Bronchial epithelial cell (primary cell): ENCODE data around the gene SERGEF. TPM values are rescaled to one million over a fixed set of nuclear protein-coding genes. Genes with fewer than 3 reads are reported as not detected.

Experiments
- DNase-seq: peaks from one replicate; pipeline ENCODE4 v3.0.0-alpha.2; 2010; ENCODE audit warnings: low read depth
- FAIRE-seq: peaks from 2 replicates; lab custom pipeline; 2011; peaks lifted over from hg19 to GRCh38; lab: Jason Lieb, UNC
- H3K27me3 ChIP-seq: 2 replicates; pipeline ENCODE4 v1.5.1; 2011; ENCODE audit warnings: low read length; ENCODE audit not compliant: control insufficient read depth, insufficient read depth
- H3K36me3 ChIP-seq: 2 replicates; pipeline ENCODE4 v1.5.1; 2011; ENCODE audit warnings: low read length; ENCODE audit not compliant: control insufficient read depth, insufficient read depth
- H3K4me3 ChIP-seq: 2 replicates; pipeline ENCODE4 v1.5.1; 2011; ENCODE audit warnings: mild to moderate bottlenecking, low read depth, low read length, control low read depth
- total RNA-seq: library from RNA; depleted of rRNA; stranded (reverse); fragments of >200 nt; gene quantifications from 2 replicates; pipeline ENCODE4 v1.2.1, GENCODE V29; 2014
- TF ChIP-seq, protein P1 (sequence below): IDR thresholded peaks from 2 replicates; pipeline ENCODE4 v1.5.1; 2011; ENCODE audit warnings: mild to moderate bottlenecking, moderate library complexity, low read length, control low read depth, inconsistent platforms; ENCODE audit not compliant: insufficient read depth, severe bottlenecking

The SERGEF gene
- total RNA-seq, 1 donor from 2014 or later: 29.2 TPM

DNA sequence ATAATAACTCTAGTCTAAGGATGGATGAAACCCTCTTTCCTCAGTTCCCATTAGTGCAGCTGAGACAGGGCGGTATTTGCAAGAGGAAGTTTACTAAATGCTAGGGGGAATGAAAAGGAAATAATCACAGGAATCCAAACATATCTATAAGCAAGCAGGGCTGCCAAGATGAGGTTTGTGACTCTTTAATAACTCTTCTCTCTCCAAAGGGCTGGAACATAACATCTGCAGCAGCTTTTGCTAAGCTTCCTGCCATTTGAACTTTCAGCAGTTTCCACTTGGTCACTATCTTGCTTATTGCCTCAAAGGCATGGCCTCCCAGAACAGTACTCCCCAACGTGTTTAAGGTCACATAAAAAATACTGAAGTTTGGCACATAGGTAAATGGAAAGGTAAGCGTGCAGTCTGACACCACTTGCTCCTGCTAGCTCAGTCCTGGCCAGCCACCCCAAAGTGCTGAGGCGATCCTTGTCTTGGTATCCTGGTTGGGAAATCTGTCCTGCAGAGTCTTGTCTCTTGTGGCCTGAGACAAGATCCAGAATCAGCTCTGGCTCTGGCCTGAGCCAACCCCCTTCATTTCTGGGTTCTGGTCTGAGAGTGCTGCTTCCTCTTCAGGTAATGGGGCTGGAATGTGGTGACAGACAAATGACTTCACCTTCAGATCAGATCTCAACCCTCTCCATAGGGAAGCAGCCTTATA, 196.5 kb downstream of the SERGEF start:
- no peak for FAIRE-seq
- DNase-seq: peak; percentile 82

DNA sequence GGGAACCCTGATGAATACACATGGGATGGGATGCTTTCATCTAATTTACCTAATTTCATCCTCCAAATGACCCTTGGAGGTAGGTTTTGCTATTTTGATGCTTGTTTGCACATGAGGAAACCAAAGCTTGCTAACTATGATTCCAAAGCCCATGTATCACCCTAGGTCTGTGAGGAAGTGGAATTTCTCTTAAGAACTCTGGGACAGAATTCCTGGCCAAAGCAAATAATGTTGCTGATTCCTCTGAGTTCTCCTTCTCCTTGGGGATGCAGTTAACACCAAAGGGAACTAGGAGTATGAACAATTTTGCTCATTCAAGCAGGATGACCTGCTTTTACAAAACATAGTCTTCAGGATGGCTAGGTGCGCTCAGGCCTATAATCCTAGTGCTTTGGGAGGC, 198.3 kb downstream of the SERGEF start:
- FAIRE-seq (no peak), DNase-seq (no peak)

More for the DNA sequence above, 196.5 kb downstream of the SERGEF start:
- H3K27me3 ChIP-seq: no peaks in the 10 kb centered on the region
- TF ChIP-seq, protein P1, sequence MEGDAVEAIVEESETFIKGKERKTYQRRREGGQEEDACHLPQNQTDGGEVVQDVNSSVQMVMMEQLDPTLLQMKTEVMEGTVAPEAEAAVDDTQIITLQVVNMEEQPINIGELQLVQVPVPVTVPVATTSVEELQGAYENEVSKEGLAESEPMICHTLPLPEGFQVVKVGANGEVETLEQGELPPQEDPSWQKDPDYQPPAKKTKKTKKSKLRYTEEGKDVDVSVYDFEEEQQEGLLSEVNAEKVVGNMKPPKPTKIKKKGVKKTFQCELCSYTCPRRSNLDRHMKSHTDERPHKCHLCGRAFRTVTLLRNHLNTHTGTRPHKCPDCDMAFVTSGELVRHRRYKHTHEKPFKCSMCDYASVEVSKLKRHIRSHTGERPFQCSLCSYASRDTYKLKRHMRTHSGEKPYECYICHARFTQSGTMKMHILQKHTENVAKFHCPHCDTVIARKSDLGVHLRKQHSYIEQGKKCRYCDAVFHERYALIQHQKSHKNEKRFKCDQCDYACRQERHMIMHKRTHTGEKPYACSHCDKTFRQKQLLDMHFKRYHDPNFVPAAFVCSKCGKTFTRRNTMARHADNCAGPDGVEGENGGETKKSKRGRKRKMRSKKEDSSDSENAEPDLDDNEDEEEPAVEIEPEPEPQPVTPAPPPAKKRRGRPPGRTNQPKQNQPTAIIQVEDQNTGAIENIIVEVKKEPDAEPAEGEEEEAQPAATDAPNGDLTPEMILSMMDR: no peak
- H3K36me3 ChIP-seq: no peaks in the 10 kb centered on the region
- no peak overlapping the region for H3K4me3 ChIP-seq

DNA sequence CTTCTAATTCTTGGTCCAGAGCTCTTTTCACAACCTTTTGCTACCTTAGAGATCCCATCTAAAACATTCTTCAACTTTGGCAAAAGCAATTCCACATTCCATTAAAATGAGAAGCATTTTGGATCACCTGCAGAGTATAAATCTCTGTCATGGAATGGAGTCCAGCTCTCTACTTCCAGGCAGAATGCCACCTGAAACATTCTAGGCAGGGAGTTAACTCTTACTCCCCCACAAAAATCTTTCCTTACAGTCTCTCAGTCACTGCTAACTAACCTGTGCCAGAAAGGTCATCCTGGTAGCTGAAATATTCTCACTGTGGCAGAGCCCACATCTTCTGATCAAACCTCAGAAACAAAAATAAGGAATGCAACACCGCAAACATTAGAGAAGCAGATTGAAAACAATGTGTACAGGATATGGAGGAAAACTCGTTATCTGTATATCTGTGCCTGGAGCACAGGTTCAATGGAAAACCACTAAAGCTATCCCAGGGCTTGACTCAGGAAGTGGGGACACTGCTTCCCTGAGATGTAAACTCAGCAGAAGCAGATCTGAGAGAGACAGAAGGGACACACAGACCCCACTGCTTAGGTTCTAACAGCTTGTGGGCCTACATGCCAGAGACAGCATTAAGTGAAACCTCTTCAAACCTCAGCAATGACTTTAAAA, 199.3 kb downstream of the SERGEF start:
- FAIRE-seq (peak; percentile 88), DNase-seq (no peak)
- TF ChIP-seq, protein P1: no peak
- H3K36me3 ChIP-seq: no peaks in the 10 kb centered on the region
- no peaks in the 10 kb centered on the region for H3K27me3 ChIP-seq
- H3K4me3 ChIP-seq: no peak overlapping the region

More for the DNA sequence above, 198.3 kb downstream of the SERGEF start:
- H3K36me3 ChIP-seq: no peaks in the 10 kb centered on the region
- TF ChIP-seq, protein P1: no peak
- no peaks in the 10 kb centered on the region for H3K27me3 ChIP-seq
- no peak overlapping the region for H3K4me3 ChIP-seq

DNA sequence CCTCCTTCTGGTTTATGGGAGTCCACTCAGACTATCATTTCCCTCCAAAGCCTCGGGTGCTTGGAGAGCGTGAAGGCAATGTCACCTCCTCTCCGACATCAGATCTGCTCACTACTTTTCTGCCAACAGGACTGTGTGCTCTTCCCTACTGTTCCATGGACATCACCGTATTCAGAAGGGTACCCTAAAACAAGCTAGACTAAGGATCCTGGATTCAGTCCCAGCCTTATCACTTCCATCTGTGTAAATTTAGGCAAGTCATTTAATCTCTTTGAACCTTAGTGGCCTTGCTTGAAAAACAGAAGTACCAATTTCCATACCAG, 200.0 kb downstream of the SERGEF start:
- TF ChIP-seq, protein P1: no peak
- Histone ChIP-seq H3K4me3 (no peak overlapping the region), H3K36me3 (no peaks in the 10 kb centered on the region), H3K27me3 (no peaks in the 10 kb centered on the region)
- DNase-seq (no peak), FAIRE-seq (no peak)

DNA sequence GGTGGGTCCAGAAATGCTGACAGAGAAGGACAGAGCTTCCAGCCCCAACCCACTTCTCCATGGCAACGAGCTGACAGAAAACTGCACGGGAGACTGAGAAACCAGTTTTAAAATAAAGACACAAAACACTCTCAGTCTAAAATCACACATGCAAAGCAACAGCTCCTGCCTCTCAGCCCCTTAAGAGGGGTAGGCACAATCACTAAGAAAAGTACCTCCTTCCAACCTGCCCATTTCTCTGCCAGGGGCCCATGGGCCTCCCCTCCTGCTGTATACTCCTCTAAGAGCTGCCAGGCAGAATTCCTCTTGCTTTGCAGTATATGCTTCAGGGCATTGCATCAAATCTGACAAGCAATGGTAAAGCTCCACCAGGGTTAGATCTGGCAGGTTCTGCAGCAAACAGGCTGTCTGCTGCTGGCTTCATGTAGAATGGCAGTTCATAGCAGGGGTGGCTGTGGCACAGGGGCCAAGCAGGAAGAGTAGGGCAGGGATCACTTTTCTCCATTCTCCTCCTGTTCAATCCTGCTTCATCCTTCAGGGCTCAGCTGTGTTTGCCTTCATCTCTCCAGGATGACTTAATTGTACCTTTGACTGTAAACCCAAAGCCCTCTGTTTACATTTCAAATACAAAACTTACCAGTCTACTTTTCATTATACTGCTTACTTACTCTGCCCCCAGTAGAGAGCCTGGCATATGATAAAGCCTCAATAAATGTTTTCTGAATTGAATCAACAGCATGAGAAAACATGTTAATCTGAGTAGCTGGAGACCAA, 200.6 kb downstream of the SERGEF start:
- no peak overlapping the region for H3K4me3 ChIP-seq
- TF ChIP-seq, protein P1: no peak
- DNase-seq (no peak), FAIRE-seq (no peak)
- H3K27me3 ChIP-seq: no peaks in the 10 kb centered on the region
- no peaks in the 10 kb centered on the region for H3K36me3 ChIP-seq
